Transverse colon (tissue), 4 donors: ENCODE results near the gene TBC1D7. TPM values are rescaled to one million over a fixed set of nuclear protein-coding genes. Genes with fewer than 3 reads are reported as not detected.

ENCODE experiments used
- DNase-seq: peaks from one replicate; pipeline ENCODE4 v3.0.0-alpha.2; 2019
- H3K27ac ChIP-seq, 4 donors: fragments of 200-600 bp; sonication (generic); 2 replicates each; pipeline ENCODE4 v1.5.1; 2016 to 2018; ENCODE audit warnings: inconsistent platforms in 4 of 4
- H3K27me3 ChIP-seq: fragments of 200-600 bp; sonication (generic); 2 replicates; pipeline ENCODE4 v1.5.1; 2017; ENCODE audit warnings: inconsistent platforms
- H3K36me3 ChIP-seq, 4 donors: fragments of 200-600 bp; sonication (generic); 2 replicates each; pipeline ENCODE4 v1.5.1; 2017 to 2019; ENCODE audit warnings: inconsistent platforms in 4 of 4
- H3K4me1 ChIP-seq, 4 donors: fragments of 200-600 bp; sonication (generic); 2 replicates each; pipeline ENCODE4 v1.5.1; 2017 to 2020; ENCODE audit warnings: inconsistent platforms in 4 of 4
- H3K4me3 ChIP-seq, 4 donors: fragments of 200-600 bp; sonication (generic); 1 replicate in 1 of 4; 2 replicates in 3 of 4; pipeline versions ENCODE4 v1.5.1 to v1.6.1; 2017 to 2019; ENCODE audit warnings: inconsistent platforms in 4 of 4
- H3K9me3 ChIP-seq, 2 donors: fragments of 200-600 bp; sonication (generic); 2 replicates each; pipeline ENCODE4 v1.5.1; 2017 to 2019; ENCODE audit warnings: inconsistent platforms in 2 of 2
- CTCF ChIP-seq, 5 experiments: fragments of 200-600 bp in 3 of 5; fragments of 450-650 bp in 2 of 5; sonication (generic) in 3 of 5; IDR thresholded peaks; 1 replicate in 2 of 5; 2 replicates in 3 of 5; pipeline ENCODE4 v1.5.1; 2016 to 2017; ENCODE audit warnings: antibody characterized with exemption in 5 of 5, inconsistent platforms in 3 of 5, mild to moderate bottlenecking in 2 of 5, moderate library complexity in 1 of 5
- EP300 ChIP-seq: sonication (generic); formaldehyde crosslinking; IDR thresholded peaks from one replicate; pipeline ENCODE4 v1.6.1; 2017; ENCODE audit warnings: antibody characterized with exemption, low read depth
- POLR2A ChIP-seq: fragments of 450-650 bp; IDR thresholded peaks from one replicate; pipeline ENCODE4 v1.6.1; 2016; ENCODE audit warnings: antibody characterized with exemption, mild to moderate bottlenecking, moderate library complexity
- POLR2AphosphoS5 ChIP-seq, 3 donors: sonication (generic); formaldehyde crosslinking; IDR thresholded peaks; one replicate each; pipeline ENCODE4 v1.6.1; 2016; ENCODE audit warnings: antibody characterized with exemption in 3 of 3
- WGBS, 2 donors: methylation state at CpG; one replicate each; pipeline ENCODE4 v1.1.5; 2018; ENCODE audit warnings: low coverage in 1 of 2; 5-methylcytosine and 5-hydroxymethylcytosine counted together
- in situ Hi-C, 4 donors: fragments of 200-750 bp; cut with MboI; loops; one replicate each; pipeline versions ENCODE4 v1.15.0 to v1.15.1; 2017; ENCODE audit warnings: low sequenced_read_pairs in 3 of 4, low pct_ligation_motif_present in 1 of 4, low pct_unique_long_range_greater_than_20kb in 1 of 4
- intact Hi-C: fragments of 100-400 bp; cut with DNase I; formaldehyde crosslinking; loops from one replicate; pipeline ENCODE4 v1.15.1; 2023; ENCODE audit warnings: low total_unique reads
- total RNA-seq, 4 donors: library from RNA; depleted of rRNA; stranded (reverse); fragments of >200 nt; gene quantifications; one replicate each; pipeline ENCODE4 v1.1.0, GENCODE V29; 2016

Gene TBC1D7
- total RNA-seq, 4 donors from 2014 or later: 10.5 to 39.8 (median 15.0) TPM

DNA sequence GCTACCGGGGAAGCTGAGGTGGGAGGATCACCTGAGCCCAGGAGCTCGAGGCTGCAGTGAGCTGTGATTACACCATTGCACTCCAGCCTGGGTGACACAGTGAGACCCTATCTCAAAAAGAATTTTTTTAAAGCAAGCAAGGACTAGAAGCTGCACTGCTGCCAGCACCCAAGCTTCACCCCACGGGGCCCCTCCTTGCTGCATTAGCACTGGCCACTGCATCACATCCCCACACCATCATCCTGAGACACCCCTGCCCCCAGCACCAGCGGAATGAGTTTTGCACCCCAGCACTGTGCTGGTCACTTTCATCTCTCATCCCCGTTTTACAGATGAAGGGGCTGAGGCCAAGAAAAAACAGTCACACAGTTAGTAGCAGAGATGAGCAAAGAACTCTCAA lies 30.9 kb downstream of the TBC1D7 start:
- H3K36me3 ChIP-seq: peaks cover 0 to 9% (median 2%) of the 10 kb centered on the region in 4 donors
- 88 to 93% methylated on average over 2 to 5 of the region's 5 CpGs for WGBS, 2 donors
- H3K4me1 ChIP-seq: peaks cover 2 to 4% (median 3%) of the 10 kb centered on the region in 4 donors
- H3K27ac ChIP-seq: no peak overlapping the region
- TF ChIP-seq EP300: no peak
- TF ChIP-seq CTCF (IDR thresholded peaks at IDR 0.05): no peak
- no peak for TF ChIP-seq POLR2A
- TF ChIP-seq POLR2AphosphoS5 (IDR thresholded peaks at IDR 0.05): no peak
- no peaks in the 10 kb centered on the region for H3K27me3 ChIP-seq
- DNase-seq: no peak
- intact Hi-C loops: no loop called here
- no peak overlapping the region for H3K4me3 ChIP-seq
- in situ Hi-C loops: no loop called here
- no peaks in the 10 kb centered on the region for H3K9me3 ChIP-seq

DNA sequence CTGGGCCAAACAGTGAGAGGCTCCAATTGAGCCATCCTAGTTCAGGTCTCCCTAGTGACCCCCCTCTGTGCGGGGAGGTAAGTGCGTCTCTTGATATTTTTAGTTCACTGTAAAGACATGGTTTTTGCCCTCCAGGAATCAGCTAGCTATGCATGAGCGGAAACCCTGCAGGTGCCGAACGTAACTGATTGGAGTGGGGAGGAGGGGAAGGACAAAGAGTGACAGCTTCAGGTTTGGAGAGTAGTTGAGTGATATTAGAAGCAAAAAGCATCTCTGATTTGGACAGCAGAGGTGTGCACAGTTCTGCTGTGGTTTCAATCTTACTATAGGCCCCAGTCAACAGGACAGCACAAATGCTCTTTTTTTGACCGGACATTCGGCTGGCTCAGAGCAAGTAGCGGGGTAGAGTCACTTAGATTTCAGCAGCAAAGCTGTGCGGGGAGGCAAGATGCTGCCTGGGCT lies 31.8 kb downstream of the TBC1D7 start:
- intact Hi-C loops: no loop called here
- Histone ChIP-seq H3K36me3 (peaks cover 0 to 9% (median 2%) of the 10 kb centered on the region in 4 donors), H3K4me1 (no peaks in the 10 kb centered on the region), H3K27me3 (no peaks in the 10 kb centered on the region), H3K4me3 (no peak overlapping the region), H3K9me3 (no peaks in the 10 kb centered on the region), H3K27ac (no peak overlapping the region)
- 90 to 91% methylated on average over 3 to 9 of the region's 9 CpGs for WGBS, 2 donors
- no peak for DNase-seq
- in situ Hi-C loops: no loop called here
- no peak for TF ChIP-seq EP300
- TF ChIP-seq POLR2A: no peak
- TF ChIP-seq POLR2AphosphoS5 (IDR thresholded peaks at IDR 0.05): no peak
- no peak for TF ChIP-seq CTCF (IDR thresholded peaks at IDR 0.05)

DNA sequence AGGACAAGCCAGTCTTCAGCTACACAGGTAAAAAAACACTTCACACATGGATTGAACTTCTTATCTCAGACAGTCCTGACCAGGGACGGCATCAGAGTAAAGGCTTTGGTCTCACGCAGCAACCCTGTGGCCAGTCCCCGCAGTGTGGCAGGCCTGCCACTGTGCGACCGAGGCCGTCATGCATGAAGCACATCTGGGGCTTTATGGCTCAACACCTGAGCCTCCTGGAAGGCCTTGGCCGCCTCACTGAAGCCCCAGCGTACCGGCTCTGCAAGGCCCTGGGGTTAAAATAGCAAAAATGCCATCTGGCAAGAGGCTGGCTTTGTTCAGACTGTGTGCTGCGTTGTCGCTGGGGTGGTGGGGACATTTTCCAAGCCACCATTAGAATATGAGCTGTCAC lies 32.8 kb downstream of the TBC1D7 start:
- Histone ChIP-seq H3K4me3 (no peak overlapping the region), H3K4me1 (no peaks in the 10 kb centered on the region), H3K27ac (no peak overlapping the region), H3K36me3 (peaks cover 0 to 9% (median 2%) of the 10 kb centered on the region in 4 donors), H3K27me3 (no peaks in the 10 kb centered on the region), H3K9me3 (no peaks in the 10 kb centered on the region)
- no peak for DNase-seq
- WGBS, 2 donors: 93% methylated on average over 11 of the region's 11 CpGs; no CpG with 5 or more reads in 1 of the 2 donors
- in situ Hi-C loops: no loop called here
- TF ChIP-seq POLR2AphosphoS5 (IDR thresholded peaks at IDR 0.05) (no peak), POLR2A (no peak), EP300 (no peak), CTCF (IDR thresholded peaks at IDR 0.05) (no peak)
- intact Hi-C loops: no loop called here

- no peaks in the 10 kb centered on the region for H3K9me3 ChIP-seq
- 63 to 89% methylated on average over 3 to 13 of the region's 13 CpGs for WGBS, 2 donors
- H3K4me3 ChIP-seq: no peak overlapping the region
- in situ Hi-C loops (no loop called here), intact Hi-C loops (no loop called here)
- H3K4me1 ChIP-seq: no peaks in the 10 kb centered on the region
- H3K27ac ChIP-seq: no peak overlapping the region
- no peaks in the 10 kb centered on the region for H3K27me3 ChIP-seq
- no peak for DNase-seq
- H3K36me3 ChIP-seq: peaks cover 0 to 9% (median 2%) of the 10 kb centered on the region in 4 donors
- TF ChIP-seq POLR2AphosphoS5 (IDR thresholded peaks at IDR 0.05): no peak
- TF ChIP-seq EP300: no peak
- TF ChIP-seq CTCF (IDR thresholded peaks at IDR 0.05): no peak
- TF ChIP-seq POLR2A: no peak
Measured at GRCh38 chr6:13294499-13295069, 33.8 kb downstream of the TBC1D7 start.
